Measurements from ENCODE around the gene CA10. TPM values are rescaled to one million over a fixed set of nuclear protein-coding genes. Genes with fewer than 3 reads are reported as not detected.

CA10 gene
- total and polyA plus RNA-seq, 8 donors: 1.3 TPM; not detected in 7

GRCh38 chr17:52105591-52105990 lies 52.9 kb downstream of the CA10 start:
- no peak for TF ChIP-seq POLR2AphosphoS5 (IDR thresholded peaks at IDR 0.05)
- TF ChIP-seq POLR2A (IDR thresholded peaks at IDR 0.05): no peak
- no peak for TF ChIP-seq CTCF (IDR thresholded peaks at IDR 0.05)
- TF ChIP-seq EP300 (IDR thresholded peaks at IDR 0.05): no peak
- intact Hi-C loops (cut with DNase I; ENCODE audit: low total_unique reads): no loop called here
- DNase-seq: no peak
- Histone ChIP-seq H3K9me3 (no peaks in the 10 kb centered on the region), H3K4me1 (no peaks in the 10 kb centered on the region), H3K27ac (no peak overlapping the region), H3K27me3 (no peaks in the 10 kb centered on the region), H3K36me3 (no peaks in the 10 kb centered on the region), H3K4me3 (no peak overlapping the region)
- WGBS, 5 donors: 90 to 98% (median 95%) methylated on average over 1 of the region's 1 CpG

GRCh38 chr17:52096056-52096455 lies 62.5 kb downstream of the CA10 start:
- Histone ChIP-seq H3K36me3 (no peaks in the 10 kb centered on the region), H3K4me3 (no peak overlapping the region), H3K9me3 (no peaks in the 10 kb centered on the region), H3K27ac (no peak overlapping the region), H3K27me3 (no peaks in the 10 kb centered on the region), H3K4me1 (no peaks in the 10 kb centered on the region)
- intact Hi-C loops (cut with DNase I; ENCODE audit: low total_unique reads): no loop called here
- no peak for DNase-seq
- TF ChIP-seq POLR2A (IDR thresholded peaks at IDR 0.05): no peak
- TF ChIP-seq EP300 (IDR thresholded peaks at IDR 0.05): no peak
- no peak for TF ChIP-seq CTCF (IDR thresholded peaks at IDR 0.05)
- TF ChIP-seq POLR2AphosphoS5 (IDR thresholded peaks at IDR 0.05): no peak

GRCh38 chr17:52084176-52084575 lies 74.3 kb downstream of the CA10 start:
- H3K4me3 ChIP-seq: no peak overlapping the region
- 66 to 88% (median 77%) methylated on average over 2 of the region's 2 CpGs for WGBS, 5 donors
- intact Hi-C loops (cut with DNase I; ENCODE audit: low total_unique reads): no loop called here
- no peaks in the 10 kb centered on the region for H3K4me1 ChIP-seq
- H3K9me3 ChIP-seq: no peaks in the 10 kb centered on the region
- DNase-seq: no peak
- H3K27me3 ChIP-seq: no peaks in the 10 kb centered on the region
- no peak overlapping the region for H3K27ac ChIP-seq
- H3K36me3 ChIP-seq: no peaks in the 10 kb centered on the region
- TF ChIP-seq POLR2A (IDR thresholded peaks at IDR 0.05) (no peak), CTCF (IDR thresholded peaks at IDR 0.05) (no peak), EP300 (IDR thresholded peaks at IDR 0.05) (no peak), POLR2AphosphoS5 (IDR thresholded peaks at IDR 0.05) (no peak)

GRCh38 chr17:52079496-52079895 lies 79.0 kb downstream of the CA10 start:
- H3K27me3 ChIP-seq: no peaks in the 10 kb centered on the region
- 67 to 82% (median 73%) methylated on average over 4 of the region's 4 CpGs for WGBS, 5 donors
- H3K4me3 ChIP-seq: no peak overlapping the region
- intact Hi-C loops (cut with DNase I; ENCODE audit: low total_unique reads): no loop called here
- no peak for DNase-seq
- H3K9me3 ChIP-seq: no peaks in the 10 kb centered on the region
- H3K36me3 ChIP-seq: no peaks in the 10 kb centered on the region
- TF ChIP-seq POLR2A (IDR thresholded peaks at IDR 0.05) (no peak), CTCF (IDR thresholded peaks at IDR 0.05) (no peak), POLR2AphosphoS5 (IDR thresholded peaks at IDR 0.05) (no peak), EP300 (IDR thresholded peaks at IDR 0.05) (no peak)
- H3K4me1 ChIP-seq: no peaks in the 10 kb centered on the region
- no peak overlapping the region for H3K27ac ChIP-seq
